Esophagus muscularis mucosa (tissue), 4 donors: ENCODE data around the gene BCL7A. TPM values are rescaled to one million over a fixed set of nuclear protein-coding genes. Genes with fewer than 3 reads are reported as not detected.
"Not testable (repeated sequence)": the region's sequence is repeated elsewhere in the genome, so short reads cannot be mapped to it uniquely, and the experiment has no call there.

Experiments used
- DNase-seq: peaks from one replicate; pipeline ENCODE4 v3.0.0-alpha.2; 2017; ENCODE audit errors: extremely low spot score
- H3K27ac ChIP-seq, 4 donors: fragments of 200-600 bp; sonication (generic); replicated peaks in 1 of 4; 1 replicate in 3 of 4; 2 replicates in 1 of 4; pipeline ENCODE4 v1.5.1; 2016 to 2019; ENCODE audit warnings: mild to moderate bottlenecking in 1 of 4
- H3K27me3 ChIP-seq, 4 donors: fragments of 200-600 bp; sonication (generic); one replicate each; pipeline versions ENCODE4 v1.5.1 to v1.6.0; 2016 to 2019
- H3K36me3 ChIP-seq, 4 donors: fragments of 200-600 bp; sonication (generic); one replicate each; pipeline ENCODE4 v1.5.1; 2016 to 2019
- H3K4me1 ChIP-seq, 4 donors: fragments of 200-600 bp; sonication (generic); one replicate each; pipeline ENCODE4 v1.5.1; 2016 to 2019
- H3K4me3 ChIP-seq, 4 donors: fragments of 200-600 bp; sonication (generic); 1 replicate in 2 of 4; 2 replicates in 2 of 4; pipeline ENCODE4 v1.5.1; 2016 to 2019; ENCODE audit warnings: mild to moderate bottlenecking in 4 of 4, moderate library complexity in 1 of 4
- H3K9me3 ChIP-seq, 4 donors: fragments of 200-600 bp; sonication (generic); 1 replicate in 3 of 4; 2 replicates in 1 of 4; pipeline ENCODE4 v1.5.1; 2016 to 2019
- CTCF ChIP-seq, 3 experiments: fragments of 200-600 bp in 2 of 3; fragments of 450-650 bp in 1 of 3; sonication (generic) in 2 of 3; IDR thresholded peaks; one replicate each; pipeline ENCODE4 v1.5.1; 2017 to 2019; ENCODE audit warnings: antibody characterized with exemption in 3 of 3, mild to moderate bottlenecking in 2 of 3, moderate library complexity in 1 of 3
- EP300 ChIP-seq: sonication (generic); formaldehyde crosslinking; IDR thresholded peaks from one replicate; pipeline ENCODE4 v1.6.1; 2017; ENCODE audit warnings: antibody characterized with exemption
- POLR2A ChIP-seq: fragments of 450-650 bp; IDR thresholded peaks from one replicate; pipeline ENCODE4 v1.6.1; 2017; ENCODE audit warnings: antibody characterized with exemption, moderate library complexity, mild to moderate bottlenecking, low read depth
- POLR2AphosphoS5 ChIP-seq, 2 donors: sonication (generic); formaldehyde crosslinking; IDR thresholded peaks; one replicate each; pipeline ENCODE4 v1.6.1; 2017; ENCODE audit warnings: antibody characterized with exemption in 2 of 2
- WGBS: methylation state at CpG from one replicate; pipeline ENCODE4 v1.1.5; 2018; 5-methylcytosine and 5-hydroxymethylcytosine counted together
- intact Hi-C: fragments of 100-400 bp; cut with DNase I; formaldehyde crosslinking; loops from one replicate; pipeline ENCODE4 v1.15.1; 2023
- total RNA-seq, 4 donors: library from RNA; depleted of rRNA; stranded (reverse); fragments of >200 nt; gene quantifications; one replicate each; pipeline versions ENCODE4 v1.1.0 to v1.2.1, GENCODE V29; 2016

BCL7A gene
- total RNA-seq, 4 donors from 2014 or later, result 2.9 to 10.1 (median 6.3) TPM

GRCh38 chr12:122036153-122036552, 14.5 kb downstream of the BCL7A start:
- no peak for TF ChIP-seq POLR2AphosphoS5 (IDR thresholded peaks at IDR 0.05)
- no peak for TF ChIP-seq CTCF (IDR thresholded peaks at IDR 0.05)
- no peak for TF ChIP-seq POLR2A
- TF ChIP-seq EP300, result no peak
- Histone ChIP-seq H3K27me3 (no peaks in the 10 kb centered on the region), H3K36me3 (peaks cover 0 to 53% (median 26%) of the 10 kb centered on the region in 4 donors), H3K4me3 (no peak overlapping the region), H3K27ac (no peak overlapping the region), H3K9me3 (no peaks in the 10 kb centered on the region), H3K4me1 (peaks cover 0 to 8% (median 3%) of the 10 kb centered on the region in 4 donors)
- intact Hi-C loops, result no loop called here
- no peak for DNase-seq
- 81% methylated on average over 6 of the region's 6 CpGs for WGBS

GRCh38 chr12:122040579-122041386, 19.1 kb downstream of the BCL7A start:
- Histone ChIP-seq H3K9me3 (no peaks in the 10 kb centered on the region), H3K27me3 (no peaks in the 10 kb centered on the region), H3K4me3 (no peak overlapping the region), H3K27ac (no peak overlapping the region), H3K36me3 (peaks cover 9 to 77% (median 42%) of the 10 kb centered on the region in 4 donors), H3K4me1 (no peaks in the 10 kb centered on the region)
- DNase-seq, result no peak
- 85% methylated on average over 21 of the region's 21 CpGs for WGBS
- TF ChIP-seq EP300, result no peak
- TF ChIP-seq CTCF (IDR thresholded peaks at IDR 0.05), result no peak
- TF ChIP-seq POLR2AphosphoS5 (IDR thresholded peaks at IDR 0.05), result no peak
- TF ChIP-seq POLR2A, result no peak
- intact Hi-C loops, result no loop called here

- H3K4me3 ChIP-seq, H3K9me3 ChIP-seq, H3K27ac ChIP-seq, H3K27me3 ChIP-seq, intact Hi-C loops, DNase-seq, H3K4me1 ChIP-seq: not testable (repeated sequence)
- peaks cover 9 to 76% (median 40%) of the 10 kb centered on the region in 4 donors for H3K36me3 ChIP-seq
- WGBS, result 100% methylated on average over 3 of the region's 3 CpGs
Measured at GRCh38 chr12:122041458-122041857, 19.8 kb downstream of the BCL7A start.

- Histone ChIP-seq H3K9me3 (no peaks in the 10 kb centered on the region), H3K27ac (no peak overlapping the region), H3K4me1 (no peaks in the 10 kb centered on the region), H3K36me3 (peaks cover 9 to 75% (median 41%) of the 10 kb centered on the region in 4 donors), H3K27me3 (no peaks in the 10 kb centered on the region), H3K4me3 (no peak overlapping the region)
- no peak for DNase-seq
- 88% methylated on average over 11 of the region's 11 CpGs for WGBS
- no peak for TF ChIP-seq EP300
- no peak for TF ChIP-seq CTCF (IDR thresholded peaks at IDR 0.05)
- TF ChIP-seq POLR2A, result no peak
- no peak for TF ChIP-seq POLR2AphosphoS5 (IDR thresholded peaks at IDR 0.05)
- intact Hi-C loops, result no loop called here
Measured at GRCh38 chr12:122042910-122043309, 21.2 kb downstream of the BCL7A start.

- DNase-seq, result no peak
- H3K4me3 ChIP-seq, result no peak overlapping the region
- no peaks in the 10 kb centered on the region for H3K27me3 ChIP-seq
- WGBS, result 94% methylated on average over 9 of the region's 15 CpGs
- TF ChIP-seq CTCF (IDR thresholded peaks at IDR 0.05) (no peak), EP300 (no peak), POLR2AphosphoS5 (IDR thresholded peaks at IDR 0.05) (no peak), POLR2A (no peak)
- intact Hi-C loops, result no loop called here
- no peaks in the 10 kb centered on the region for H3K9me3 ChIP-seq
- H3K27ac ChIP-seq, result no peak overlapping the region
- H3K36me3 ChIP-seq, result peaks cover 9 to 73% (median 42%) of the 10 kb centered on the region in 4 donors
- no peaks in the 10 kb centered on the region for H3K4me1 ChIP-seq
Measured at GRCh38 chr12:122043476-122043875, 21.8 kb downstream of the BCL7A start.
